ENCODE data around the gene CFAP46.

DNA sequence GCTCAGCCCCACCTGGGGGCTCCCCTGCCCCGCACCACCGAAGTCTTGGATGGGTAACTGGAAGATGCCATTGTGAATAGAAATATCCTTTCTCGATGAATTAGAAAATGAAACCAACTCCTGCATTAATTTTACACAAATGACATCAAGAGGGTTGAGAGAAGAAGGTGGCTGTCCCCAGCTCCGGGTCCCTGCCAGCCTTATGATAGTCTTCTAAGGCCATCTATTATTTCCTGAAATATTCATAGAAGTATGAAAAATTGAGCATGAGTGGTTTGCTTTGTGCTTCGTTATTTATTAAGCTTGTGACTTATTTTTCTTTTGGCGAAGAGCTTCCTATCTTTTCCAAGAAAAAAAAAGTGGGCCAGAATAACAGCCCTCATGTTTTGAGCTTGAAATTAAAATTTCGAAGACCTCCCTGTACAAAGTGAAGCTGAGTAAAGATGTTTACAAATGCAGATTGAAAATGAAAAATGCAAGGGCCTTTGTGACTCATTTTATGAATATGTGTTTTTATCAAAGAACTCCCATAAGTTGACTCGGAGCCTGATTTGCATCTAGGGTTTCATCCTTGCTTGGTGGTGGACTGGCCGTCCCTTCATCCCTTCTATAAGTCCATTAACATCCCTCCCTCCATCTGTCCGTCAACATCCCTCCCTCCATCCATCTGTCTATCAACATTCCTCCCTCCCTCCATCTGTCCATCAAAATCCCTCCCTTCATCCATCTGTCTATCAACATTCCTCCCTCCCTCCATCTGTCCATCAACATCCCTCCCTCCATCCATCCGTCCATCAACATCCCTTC, 20.5 kb upstream of the CFAP46 start:
- TF ChIP-seq, protein P1, sequence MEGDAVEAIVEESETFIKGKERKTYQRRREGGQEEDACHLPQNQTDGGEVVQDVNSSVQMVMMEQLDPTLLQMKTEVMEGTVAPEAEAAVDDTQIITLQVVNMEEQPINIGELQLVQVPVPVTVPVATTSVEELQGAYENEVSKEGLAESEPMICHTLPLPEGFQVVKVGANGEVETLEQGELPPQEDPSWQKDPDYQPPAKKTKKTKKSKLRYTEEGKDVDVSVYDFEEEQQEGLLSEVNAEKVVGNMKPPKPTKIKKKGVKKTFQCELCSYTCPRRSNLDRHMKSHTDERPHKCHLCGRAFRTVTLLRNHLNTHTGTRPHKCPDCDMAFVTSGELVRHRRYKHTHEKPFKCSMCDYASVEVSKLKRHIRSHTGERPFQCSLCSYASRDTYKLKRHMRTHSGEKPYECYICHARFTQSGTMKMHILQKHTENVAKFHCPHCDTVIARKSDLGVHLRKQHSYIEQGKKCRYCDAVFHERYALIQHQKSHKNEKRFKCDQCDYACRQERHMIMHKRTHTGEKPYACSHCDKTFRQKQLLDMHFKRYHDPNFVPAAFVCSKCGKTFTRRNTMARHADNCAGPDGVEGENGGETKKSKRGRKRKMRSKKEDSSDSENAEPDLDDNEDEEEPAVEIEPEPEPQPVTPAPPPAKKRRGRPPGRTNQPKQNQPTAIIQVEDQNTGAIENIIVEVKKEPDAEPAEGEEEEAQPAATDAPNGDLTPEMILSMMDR (IDR thresholded peaks at IDR 0.05): no peak
- no peak for TF ChIP-seq EZH2 (IDR thresholded peaks at IDR 0.05)
- TF ChIP-seq EZH2phosphoT487 (IDR thresholded peaks at IDR 0.05): no peak
